Measurements from ENCODE around the gene MAGEA9. TPM values are rescaled to one million over a fixed set of nuclear protein-coding genes. Genes with fewer than 3 reads are reported as not detected.
A peak's percentile ranks its signal among the peaks of the same experiment; 100 is the strongest.
"Not testable (repeated sequence)": the region's sequence is repeated elsewhere in the genome, so short reads cannot be mapped to it uniquely, and the experiment has no call there.

MAGEA9 gene, protein sequence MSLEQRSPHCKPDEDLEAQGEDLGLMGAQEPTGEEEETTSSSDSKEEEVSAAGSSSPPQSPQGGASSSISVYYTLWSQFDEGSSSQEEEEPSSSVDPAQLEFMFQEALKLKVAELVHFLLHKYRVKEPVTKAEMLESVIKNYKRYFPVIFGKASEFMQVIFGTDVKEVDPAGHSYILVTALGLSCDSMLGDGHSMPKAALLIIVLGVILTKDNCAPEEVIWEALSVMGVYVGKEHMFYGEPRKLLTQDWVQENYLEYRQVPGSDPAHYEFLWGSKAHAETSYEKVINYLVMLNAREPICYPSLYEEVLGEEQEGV
- not detected for total RNA-seq

DNA sequence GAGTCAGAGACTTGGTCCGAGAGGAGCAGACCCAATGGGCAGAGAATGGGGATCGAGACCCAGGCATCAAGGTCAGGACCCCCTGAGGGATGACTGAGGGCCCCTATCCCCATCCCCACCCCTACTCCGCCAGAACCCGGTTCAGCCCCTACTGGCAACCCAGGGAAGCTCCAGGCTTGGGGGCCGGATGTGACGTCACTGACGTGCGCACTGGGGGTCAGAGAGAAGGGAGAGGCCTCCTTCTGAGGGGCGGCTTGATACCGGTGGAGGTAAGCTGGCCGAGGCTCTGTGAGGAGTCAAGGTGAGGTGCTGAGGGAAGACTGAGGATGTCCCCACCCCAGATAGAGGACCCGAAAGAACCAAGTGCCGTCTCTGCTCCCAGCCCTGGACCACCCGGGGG is at the start of gene MAGEA9:
MAGEA9 (plus strand) TSS at position 204 of the 400 bp plus-strand sequence. CDS start 4,281 bp downstream, outside the sequence.
- H3K27ac Mint-ChIP-seq; ATAC-seq; H3K4me1 Mint-ChIP-seq (ENCODE audit: low read depth); DNase-seq; H3K9me3 Mint-ChIP-seq (ENCODE audit: insufficient read depth); H3K4me3 Mint-ChIP-seq; CTCF ChIA-PET; H3K36me3 Mint-ChIP-seq (ENCODE audit: low read depth); H3K27me3 Mint-ChIP-seq (ENCODE audit: low read depth); POLR2A ChIA-PET: not testable (repeated sequence)

DNA sequence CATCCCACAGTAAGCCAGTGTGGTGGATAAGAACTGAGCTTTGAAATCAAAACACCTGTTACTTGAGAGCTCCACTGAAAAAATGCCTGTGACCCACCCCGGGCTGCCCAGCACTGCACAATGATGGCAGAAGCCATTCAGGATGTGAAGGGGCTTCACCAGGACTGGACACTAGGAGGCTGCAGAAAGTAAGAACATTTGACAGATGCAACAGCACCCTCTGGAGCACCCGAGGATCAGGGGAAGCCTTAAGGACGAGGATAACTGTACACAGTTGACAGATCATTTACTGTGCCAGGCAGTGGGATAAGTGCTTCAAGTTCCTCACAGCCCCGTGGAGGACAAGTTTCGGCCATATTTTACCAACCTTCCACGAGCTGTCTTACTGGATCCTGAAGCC is 39.5 kb upstream of the MAGEA9 start:
- H3K9me3 Mint-ChIP-seq (ENCODE audit: insufficient read depth); CTCF ChIA-PET; H3K36me3 Mint-ChIP-seq (ENCODE audit: low read depth); POLR2A ChIA-PET; DNase-seq; H3K27ac Mint-ChIP-seq; H3K27me3 Mint-ChIP-seq (ENCODE audit: low read depth); ATAC-seq; H3K4me1 Mint-ChIP-seq (ENCODE audit: low read depth); H3K4me3 Mint-ChIP-seq: not testable (repeated sequence)

DNA sequence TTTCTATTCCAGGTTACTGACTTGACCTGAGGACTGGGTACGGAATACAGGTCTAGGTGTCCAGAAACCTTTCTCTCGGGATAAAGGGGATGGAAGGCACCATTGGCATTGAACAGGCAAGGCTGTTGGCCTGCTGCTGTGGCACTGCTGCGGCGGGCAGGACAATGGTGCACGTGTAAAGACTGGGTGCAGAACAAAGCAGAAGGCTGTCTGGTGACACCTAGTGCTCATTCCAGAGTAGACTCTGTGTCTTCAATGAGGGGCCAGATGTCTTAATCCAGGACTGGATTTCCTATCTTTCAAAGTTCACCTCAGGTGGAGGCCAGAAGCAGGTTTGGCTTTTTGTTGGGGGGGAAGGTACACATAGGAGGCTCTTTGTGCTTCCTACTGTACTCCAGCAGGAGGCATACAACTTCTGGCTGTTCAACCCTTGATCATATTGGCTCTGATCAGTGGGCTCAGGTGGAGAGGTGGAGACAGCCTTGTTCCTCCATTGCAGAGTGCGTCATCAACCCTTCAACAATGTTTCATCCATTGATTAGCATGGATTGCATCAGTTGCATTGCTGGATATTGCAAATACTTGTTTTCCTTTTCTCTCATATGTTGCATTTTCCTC is 35.2 kb upstream of the MAGEA9 start:
- ATAC-seq: peak; percentile 30

DNA sequence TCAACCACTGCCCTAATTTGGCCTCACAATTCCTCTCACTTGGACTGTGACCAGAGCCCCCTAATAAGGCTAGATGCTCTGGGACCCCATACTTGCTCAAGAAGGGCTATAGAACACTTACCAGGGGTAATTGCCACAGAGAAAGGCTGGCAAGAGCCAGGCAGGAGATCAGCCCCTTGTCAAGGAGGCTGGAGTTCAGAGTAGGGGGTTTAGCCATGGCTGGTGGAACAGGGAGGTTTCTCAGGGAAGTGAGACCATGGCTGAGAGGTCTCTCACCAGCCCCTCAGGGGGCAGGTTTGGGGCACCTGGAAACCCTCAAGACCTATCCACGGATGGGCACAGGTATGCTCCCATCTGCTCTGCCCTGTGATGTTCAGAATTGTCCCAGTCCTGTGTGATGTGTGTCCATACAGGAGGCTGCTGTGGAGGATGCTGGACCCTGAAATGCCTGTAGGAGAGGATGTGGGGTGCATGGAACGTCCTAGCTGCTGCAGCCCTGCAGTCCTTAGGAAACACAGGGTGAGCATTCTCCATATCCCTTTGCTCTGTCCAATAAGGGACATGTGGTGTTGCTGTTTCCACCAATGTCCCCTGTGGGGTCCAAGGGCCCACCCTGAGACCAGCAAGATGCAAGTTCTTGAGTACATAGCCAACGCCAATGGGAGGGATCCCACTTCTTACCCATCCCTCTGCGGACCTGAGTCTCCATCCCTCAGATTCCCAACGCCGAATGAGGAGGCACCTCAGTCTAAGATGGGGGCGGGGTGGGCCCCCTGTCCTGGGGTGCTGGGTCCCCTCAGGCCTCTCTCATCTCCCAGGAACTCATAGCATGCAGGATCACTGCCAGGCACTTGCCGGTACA is 24.3 kb upstream of the MAGEA9 start:
- CTCF ChIA-PET: no interaction called here
- DNase-seq (no peak), ATAC-seq (no peak)

More for the DNA sequence above, 35.2 kb upstream of the MAGEA9 start:
- H3K4me3 Mint-ChIP-seq; POLR2A ChIA-PET; DNase-seq; H3K4me1 Mint-ChIP-seq (ENCODE audit: low read depth); H3K9me3 Mint-ChIP-seq (ENCODE audit: insufficient read depth); H3K27ac Mint-ChIP-seq; CTCF ChIA-PET; H3K36me3 Mint-ChIP-seq (ENCODE audit: low read depth); H3K27me3 Mint-ChIP-seq (ENCODE audit: low read depth): not testable (repeated sequence)

DNA sequence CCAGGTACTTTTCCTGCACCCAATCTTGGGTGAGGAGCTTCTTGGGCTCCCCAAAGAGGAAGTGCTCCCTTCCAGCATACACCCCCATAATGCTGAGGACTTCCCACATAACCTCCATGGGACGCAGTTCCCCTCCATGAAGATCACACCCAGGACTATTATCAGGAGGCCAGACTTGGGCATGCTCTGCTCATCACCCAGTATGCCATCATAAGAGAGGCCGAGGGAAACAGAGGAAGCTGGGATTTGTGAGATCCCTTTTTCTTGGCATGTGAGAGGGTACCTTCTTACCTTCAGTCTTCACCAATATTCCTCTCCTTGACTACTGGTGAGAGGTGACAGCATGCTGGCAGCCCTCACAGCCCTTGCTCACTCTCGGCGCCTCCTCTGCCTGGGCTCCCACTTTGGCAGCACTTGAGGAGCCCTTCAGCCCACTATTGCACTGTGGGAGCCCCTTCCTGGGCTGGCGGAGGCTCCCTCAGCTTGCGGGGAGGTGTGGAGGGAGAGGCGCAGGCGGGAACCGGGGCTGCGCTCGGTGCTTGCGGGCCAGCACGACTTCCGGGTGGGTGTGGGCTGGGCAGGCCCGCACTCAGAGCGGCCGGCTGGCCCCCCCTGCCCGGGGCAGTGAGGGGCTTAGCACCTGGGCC is 23.5 kb upstream of the MAGEA9 start:
- POLR2A ChIA-PET: no interaction called here
- H3K9me3 Mint-ChIP-seq (ENCODE audit: insufficient read depth): no peaks in the 10 kb centered on the region
- H3K4me1 Mint-ChIP-seq (ENCODE audit: low read depth): no peaks in the 10 kb centered on the region
- no peak overlapping the region for H3K27ac Mint-ChIP-seq
- DNase-seq: no peak
- CTCF ChIA-PET: no interaction called here
- no peak for ATAC-seq
- peaks cover 3% of the 10 kb centered on the region for H3K27me3 Mint-ChIP-seq (ENCODE audit: low read depth)
- H3K36me3 Mint-ChIP-seq (ENCODE audit: low read depth): no peaks in the 10 kb centered on the region
- no peak overlapping the region for H3K4me3 Mint-ChIP-seq

More for the DNA sequence above, 24.3 kb upstream of the MAGEA9 start:
- Mint-ChIP-seq H3K4me1 (ENCODE audit: low read depth) (no peaks in the 10 kb centered on the region), H3K9me3 (ENCODE audit: insufficient read depth) (no peaks in the 10 kb centered on the region), H3K4me3 (no peak overlapping the region), H3K36me3 (ENCODE audit: low read depth) (no peaks in the 10 kb centered on the region), H3K27ac (no peak overlapping the region), H3K27me3 (ENCODE audit: low read depth) (peaks cover 3% of the 10 kb centered on the region)
- POLR2A ChIA-PET: no interaction called here

DNA sequence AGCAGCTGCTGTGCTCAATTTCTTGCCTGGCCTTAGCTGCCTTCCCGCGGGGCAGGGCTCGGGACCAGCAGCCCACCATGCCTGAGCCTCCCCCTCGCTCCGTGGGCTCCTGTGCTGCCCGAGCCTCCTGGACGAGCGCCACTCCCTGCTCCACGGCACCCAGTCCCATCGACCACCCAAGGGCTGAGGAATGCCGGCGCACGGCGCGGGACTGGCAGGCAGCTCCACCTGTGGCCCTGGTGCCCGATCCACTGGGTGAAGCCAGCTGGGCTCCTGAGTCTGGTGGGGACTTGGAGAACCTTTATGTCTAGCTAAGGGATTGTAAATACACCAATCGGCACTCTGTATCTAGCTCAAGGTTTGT is 23.0 kb upstream of the MAGEA9 start:
- CTCF ChIA-PET; H3K9me3 Mint-ChIP-seq (ENCODE audit: insufficient read depth); H3K27ac Mint-ChIP-seq; ATAC-seq; H3K27me3 Mint-ChIP-seq (ENCODE audit: low read depth); DNase-seq; H3K4me3 Mint-ChIP-seq; H3K36me3 Mint-ChIP-seq (ENCODE audit: low read depth); H3K4me1 Mint-ChIP-seq (ENCODE audit: low read depth); POLR2A ChIA-PET: not testable (repeated sequence)

DNA sequence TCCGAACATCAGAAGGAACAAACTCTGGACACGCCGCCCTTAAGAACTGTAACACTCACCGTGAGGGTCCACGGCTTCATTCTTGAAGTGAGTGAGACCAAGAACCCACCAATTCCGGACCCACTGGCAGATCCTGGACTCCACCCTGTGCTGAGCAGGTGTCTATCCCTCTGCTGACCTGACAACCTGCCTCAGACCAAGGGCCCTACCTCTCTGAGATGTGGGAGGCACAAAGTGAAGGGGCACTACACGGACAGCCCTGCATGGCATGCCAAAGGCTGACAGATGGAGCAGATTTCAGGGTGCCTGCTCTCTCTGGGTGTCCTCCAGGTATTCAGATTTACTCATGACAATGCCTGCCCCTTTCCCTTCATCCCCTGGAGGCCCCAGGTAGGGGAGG is 21.9 kb upstream of the MAGEA9 start:
- no peaks in the 10 kb centered on the region for H3K9me3 Mint-ChIP-seq (ENCODE audit: insufficient read depth)
- DNase-seq: no peak
- no peaks in the 10 kb centered on the region for H3K36me3 Mint-ChIP-seq (ENCODE audit: low read depth)
- CTCF ChIA-PET: no interaction called here
- H3K4me1 Mint-ChIP-seq (ENCODE audit: low read depth): no peaks in the 10 kb centered on the region
- no peak for ATAC-seq
- POLR2A ChIA-PET: no interaction called here
- no peak overlapping the region for H3K27ac Mint-ChIP-seq
- peaks cover 5% of the 10 kb centered on the region for H3K27me3 Mint-ChIP-seq (ENCODE audit: low read depth)
- H3K4me3 Mint-ChIP-seq: no peak overlapping the region

DNA sequence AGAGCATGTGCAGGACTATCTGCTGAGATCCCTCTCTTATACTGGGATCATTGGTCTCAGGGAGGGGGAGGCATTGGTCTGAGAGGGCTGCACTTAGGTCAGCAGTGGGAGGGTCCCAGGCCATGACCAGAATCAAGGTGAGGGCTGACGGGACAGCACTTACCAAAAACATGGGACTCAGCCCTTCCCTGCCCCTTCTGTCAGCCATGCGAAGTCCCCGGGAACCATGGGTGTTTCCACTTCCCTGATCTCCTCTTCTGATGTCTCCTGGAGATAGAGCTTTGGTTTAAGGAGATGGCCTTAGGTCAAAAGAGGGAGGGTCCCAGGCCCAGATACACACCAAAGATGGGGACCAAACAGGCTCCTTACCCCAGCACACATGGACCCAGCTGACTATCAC is 20.8 kb upstream of the MAGEA9 start:
- ATAC-seq (no peak), DNase-seq (no peak)
- POLR2A ChIA-PET: no interaction called here
- H3K27me3 Mint-ChIP-seq (ENCODE audit: low read depth): peaks cover 6% of the 10 kb centered on the region
- no peaks in the 10 kb centered on the region for H3K36me3 Mint-ChIP-seq (ENCODE audit: low read depth)
- no peak overlapping the region for H3K27ac Mint-ChIP-seq
- H3K4me1 Mint-ChIP-seq (ENCODE audit: low read depth): no peaks in the 10 kb centered on the region
- no peak overlapping the region for H3K4me3 Mint-ChIP-seq
- no peaks in the 10 kb centered on the region for H3K9me3 Mint-ChIP-seq (ENCODE audit: insufficient read depth)
- CTCF ChIA-PET: no interaction called here

DNA sequence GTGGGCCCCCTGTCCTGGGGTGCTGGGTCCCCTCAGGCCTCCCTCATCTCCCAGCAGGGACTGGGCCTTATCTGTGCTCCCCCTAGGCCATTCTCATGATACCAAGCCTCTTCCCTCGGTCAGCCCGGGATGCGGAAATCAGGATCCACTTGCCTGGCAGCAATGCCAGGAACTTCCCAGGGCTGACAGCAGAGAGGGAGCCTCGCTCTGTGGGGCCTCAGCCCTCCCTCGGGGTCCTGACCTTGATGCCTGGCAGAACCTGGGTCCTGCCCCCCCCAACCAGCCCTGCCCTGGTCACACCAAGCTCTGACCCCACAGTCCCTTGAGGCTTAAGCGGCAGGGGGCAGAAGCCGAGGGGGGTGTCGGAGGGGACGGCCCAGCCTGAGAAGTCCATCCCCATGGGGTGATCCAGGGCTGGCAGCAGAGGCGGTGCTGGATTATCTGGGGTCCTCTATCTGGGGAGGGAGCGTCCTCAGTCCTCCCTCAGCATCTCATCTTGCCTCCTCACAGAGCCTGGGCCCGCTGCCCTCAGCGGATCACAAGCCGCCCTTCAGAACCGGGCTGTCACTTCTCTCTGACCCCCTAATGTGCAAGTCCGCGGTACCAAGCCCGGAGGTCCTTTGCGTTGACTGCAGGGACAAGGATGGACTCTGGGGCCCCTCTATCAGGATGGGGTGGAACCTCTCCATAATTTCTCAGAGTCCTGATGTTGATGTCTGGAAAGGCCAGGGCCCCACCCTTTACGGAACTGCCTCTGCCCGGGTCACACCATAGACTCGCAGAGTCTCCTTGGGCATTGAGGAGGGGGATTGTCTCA is 19.7 kb upstream of the MAGEA9 start:
- POLR2A ChIA-PET, DNase-seq: not testable (repeated sequence)

DNA sequence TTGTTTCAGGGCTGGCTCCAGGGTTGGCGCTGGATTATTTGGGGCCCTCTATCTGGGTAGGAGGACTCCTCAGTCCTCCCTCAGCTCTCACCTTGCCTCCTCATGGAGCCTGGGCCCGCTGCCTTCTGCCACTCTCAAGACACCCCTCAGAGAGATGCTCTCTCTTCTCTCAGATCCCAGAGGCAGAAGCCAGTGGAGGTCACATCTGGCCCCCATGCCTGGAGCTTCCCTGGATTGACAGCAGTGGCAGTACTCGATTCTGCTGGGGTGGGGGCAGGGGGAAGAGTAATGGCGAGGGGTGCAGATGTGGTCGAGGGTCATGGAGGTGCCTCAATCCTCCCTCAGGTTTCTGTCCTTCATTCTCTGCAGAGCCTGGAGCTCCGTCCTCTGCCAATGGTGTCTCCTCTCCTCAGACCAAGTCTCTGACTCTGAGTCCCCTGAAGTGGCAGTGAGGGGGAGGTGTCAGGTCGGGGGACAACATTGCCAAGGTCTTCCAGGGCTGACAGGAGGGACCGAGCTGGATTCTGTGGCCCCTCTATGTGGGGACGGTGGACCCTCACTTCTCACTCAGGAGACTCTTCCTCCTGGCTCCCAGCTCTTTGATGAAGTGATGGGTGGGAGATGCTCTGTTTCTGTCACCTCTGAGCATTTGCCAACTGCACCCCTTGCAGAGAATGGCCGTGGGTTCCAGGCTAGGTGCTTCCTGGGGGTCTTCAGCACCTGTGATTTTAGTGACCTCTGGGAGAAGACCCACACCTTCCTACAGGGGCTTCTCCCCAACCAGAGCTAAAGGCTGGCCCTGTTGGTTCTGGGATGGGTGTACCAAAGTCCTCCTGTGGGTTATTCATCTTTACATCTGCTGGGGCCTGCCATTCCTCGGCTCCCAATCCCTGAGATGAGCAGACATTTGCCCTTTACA is 18.8 kb upstream of the MAGEA9 start:
- POLR2A ChIA-PET: no interaction called here
- H3K4me3 Mint-ChIP-seq: no peak overlapping the region
- CTCF ChIA-PET: no interaction called here
- DNase-seq: no peak
- H3K27me3 Mint-ChIP-seq (ENCODE audit: low read depth): peaks cover 4% of the 10 kb centered on the region
- no peak overlapping the region for H3K27ac Mint-ChIP-seq
- no peaks in the 10 kb centered on the region for H3K9me3 Mint-ChIP-seq (ENCODE audit: insufficient read depth)
- no peak for ATAC-seq
- H3K4me1 Mint-ChIP-seq (ENCODE audit: low read depth): no peaks in the 10 kb centered on the region
- H3K36me3 Mint-ChIP-seq (ENCODE audit: low read depth): no peaks in the 10 kb centered on the region

More for the DNA sequence above, 19.7 kb upstream of the MAGEA9 start:
- H3K27me3 Mint-ChIP-seq (ENCODE audit: low read depth); CTCF ChIA-PET; H3K9me3 Mint-ChIP-seq (ENCODE audit: insufficient read depth); H3K27ac Mint-ChIP-seq; ATAC-seq; H3K36me3 Mint-ChIP-seq (ENCODE audit: low read depth); H3K4me1 Mint-ChIP-seq (ENCODE audit: low read depth); H3K4me3 Mint-ChIP-seq: not testable (repeated sequence)

DNA sequence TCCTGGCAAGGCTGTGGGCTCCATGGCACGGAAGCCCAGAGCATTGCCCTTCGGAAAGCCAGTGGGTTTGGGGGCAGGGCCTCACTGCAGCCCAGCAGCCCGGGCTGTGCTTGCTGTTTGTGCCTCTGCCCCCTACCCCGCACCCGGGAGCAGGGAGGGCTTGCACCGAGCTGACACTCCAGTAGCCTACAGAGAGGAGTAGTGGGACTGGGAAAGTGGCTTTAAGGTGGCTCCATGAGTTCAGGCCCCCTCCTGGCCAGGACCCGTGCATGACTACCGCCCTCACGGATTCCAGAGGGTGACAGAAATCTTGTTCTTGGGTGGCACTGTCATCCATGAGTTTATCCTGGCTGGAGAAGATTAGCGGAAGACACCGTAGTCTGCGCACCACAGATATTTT is 11.4 kb upstream of the MAGEA9 start:
- H3K27me3 Mint-ChIP-seq (ENCODE audit: low read depth); POLR2A ChIA-PET; H3K4me3 Mint-ChIP-seq; CTCF ChIA-PET; H3K9me3 Mint-ChIP-seq (ENCODE audit: insufficient read depth); H3K36me3 Mint-ChIP-seq (ENCODE audit: low read depth); H3K4me1 Mint-ChIP-seq (ENCODE audit: low read depth); ATAC-seq; H3K27ac Mint-ChIP-seq; DNase-seq: not testable (repeated sequence)
